DMS 273 treated with DMSO at 0.1 percent for 48 hours (cell line): Measurements from ENCODE around the gene MALRD1.

ENCODE experiments used
- DNase-seq: peaks from one replicate; lab custom pipeline; 2025; lab: John Stamatoyannopoulos, UW

The MALRD1 gene

DNA sequence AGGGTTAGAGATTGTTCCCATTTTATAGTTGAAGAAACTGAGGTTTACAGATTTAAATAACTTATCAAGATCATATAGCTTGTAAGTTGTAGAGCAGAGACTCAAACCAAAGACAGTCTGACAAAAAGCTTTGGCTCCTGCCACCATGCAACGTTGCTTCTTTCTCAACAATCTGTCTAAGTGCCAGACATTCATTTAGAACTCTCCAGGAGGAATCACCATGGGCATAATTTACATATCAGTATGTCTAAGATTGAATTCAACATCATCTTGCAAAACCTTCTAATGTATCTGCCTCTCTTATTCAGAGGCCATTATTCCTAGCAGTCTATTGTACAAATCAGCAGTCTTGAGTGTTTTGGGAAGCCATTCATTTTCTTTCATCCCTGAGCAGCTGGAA lies 604.1 kb downstream of the MALRD1 start:
- no peak for DNase-seq

DNA sequence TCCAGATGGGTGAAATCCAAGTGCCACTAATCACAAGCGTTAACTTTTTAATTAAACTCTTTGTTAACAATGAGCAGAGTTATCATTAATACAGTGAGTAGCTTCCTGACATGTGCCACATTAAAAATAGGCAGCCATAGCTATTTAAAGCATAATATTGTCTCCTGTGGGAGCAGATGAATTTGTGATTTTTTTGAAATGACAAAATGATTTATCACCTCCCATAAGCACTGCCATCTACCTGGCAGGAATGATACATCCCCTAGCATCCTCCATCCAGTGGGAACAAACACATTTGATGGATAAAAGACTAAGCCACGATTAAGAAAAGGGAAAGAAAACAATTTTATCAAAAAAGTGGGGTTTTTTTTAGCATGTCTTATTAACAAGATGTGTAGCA lies 605.3 kb downstream of the MALRD1 start:
- no peak for DNase-seq

DNA sequence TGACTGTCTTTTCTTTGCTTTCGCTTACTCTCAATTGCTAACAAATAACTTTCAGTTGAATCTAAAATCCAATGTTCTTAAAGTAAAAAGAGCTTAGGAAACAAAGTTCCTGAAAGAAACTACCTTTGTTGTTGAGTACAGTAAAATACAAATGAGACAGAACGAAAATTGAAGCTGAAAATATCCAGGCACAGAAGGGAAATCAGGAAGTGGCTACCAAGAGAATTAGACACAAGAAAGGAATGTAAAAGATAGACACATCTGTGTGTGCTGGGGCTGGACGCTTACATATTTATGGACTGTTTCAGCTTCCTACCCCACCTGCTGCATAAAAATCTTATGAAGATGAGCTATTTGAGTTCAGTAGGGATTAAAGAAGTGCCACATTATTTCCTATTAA lies 606.0 kb downstream of the MALRD1 start:
- no peak for DNase-seq

DNA sequence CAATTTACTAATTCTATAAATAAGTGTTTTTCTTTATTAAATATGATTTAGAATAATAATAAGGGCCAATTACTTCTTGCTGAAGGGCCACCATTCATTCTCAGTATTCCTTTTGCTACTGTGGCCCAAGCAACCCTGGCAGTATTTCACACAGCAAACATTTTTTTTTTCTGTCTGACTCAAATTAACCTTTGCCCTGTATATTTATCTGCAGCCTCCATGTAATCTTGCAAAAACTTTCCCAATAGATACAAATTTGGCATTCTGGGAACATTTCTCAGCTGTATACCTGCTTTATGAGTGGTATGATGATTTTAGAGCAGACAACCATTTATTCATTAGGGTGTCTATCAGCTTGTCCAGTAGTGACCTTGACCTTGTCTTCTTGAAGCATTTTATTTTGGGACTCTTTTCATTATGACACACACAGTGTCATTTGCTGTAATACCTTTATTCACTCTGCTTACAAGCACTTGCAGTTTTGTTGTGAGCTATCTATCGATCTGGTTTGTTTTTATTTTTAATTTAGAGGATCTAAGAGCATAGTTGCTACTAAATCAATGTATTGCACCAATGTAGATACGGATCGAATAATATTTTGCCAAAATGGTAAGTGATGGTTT lies 607.9 kb downstream of the MALRD1 start:
- no peak for DNase-seq

DNA sequence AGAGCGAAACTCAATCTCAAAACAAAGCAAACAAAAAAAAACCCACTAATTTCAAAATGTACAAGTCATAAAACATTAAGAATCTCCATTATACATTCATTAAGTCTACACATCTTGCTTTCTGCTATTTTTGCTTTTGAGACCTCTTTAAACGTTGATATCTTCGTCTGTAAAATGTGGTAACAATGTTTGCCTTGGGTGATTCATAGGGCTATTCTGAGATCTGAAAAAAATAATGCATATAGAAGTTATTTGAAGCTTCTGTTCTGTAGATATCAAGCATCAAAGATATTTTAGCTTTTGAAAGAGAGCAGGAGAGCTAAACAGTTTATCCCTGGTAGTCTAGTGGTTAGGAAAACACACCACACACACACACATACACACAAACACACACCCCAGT lies 609.5 kb downstream of the MALRD1 start:
- no peak for DNase-seq

DNA sequence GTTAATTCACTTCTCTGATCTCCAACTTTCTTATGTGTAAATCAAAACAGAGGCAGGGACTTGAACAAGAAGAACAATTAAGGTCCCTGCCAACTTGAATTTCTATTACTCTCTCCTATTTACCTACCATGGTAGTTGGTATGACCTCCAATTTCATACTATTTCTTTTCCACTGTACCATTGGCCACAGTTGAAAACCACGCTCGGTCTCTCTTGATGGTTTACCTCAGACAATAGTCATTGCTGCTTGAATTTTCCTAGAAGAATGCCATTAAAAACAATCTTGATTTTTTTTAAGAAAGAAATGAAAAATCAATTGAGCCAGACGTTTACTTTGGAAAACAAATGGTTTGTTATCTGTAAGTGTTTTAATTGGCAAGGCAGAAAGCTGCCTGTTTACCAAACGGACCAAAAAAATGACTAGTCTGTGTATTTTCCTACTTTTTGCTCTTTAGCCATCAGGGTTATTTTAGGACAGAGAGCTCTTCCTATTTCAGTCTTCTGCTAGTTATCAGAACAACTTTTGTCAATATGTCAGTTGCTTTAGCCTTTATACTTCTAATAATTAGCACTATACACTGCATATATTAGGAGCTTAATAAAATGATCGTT lies 610.1 kb downstream of the MALRD1 start:
- DNase-seq = no peak

DNA sequence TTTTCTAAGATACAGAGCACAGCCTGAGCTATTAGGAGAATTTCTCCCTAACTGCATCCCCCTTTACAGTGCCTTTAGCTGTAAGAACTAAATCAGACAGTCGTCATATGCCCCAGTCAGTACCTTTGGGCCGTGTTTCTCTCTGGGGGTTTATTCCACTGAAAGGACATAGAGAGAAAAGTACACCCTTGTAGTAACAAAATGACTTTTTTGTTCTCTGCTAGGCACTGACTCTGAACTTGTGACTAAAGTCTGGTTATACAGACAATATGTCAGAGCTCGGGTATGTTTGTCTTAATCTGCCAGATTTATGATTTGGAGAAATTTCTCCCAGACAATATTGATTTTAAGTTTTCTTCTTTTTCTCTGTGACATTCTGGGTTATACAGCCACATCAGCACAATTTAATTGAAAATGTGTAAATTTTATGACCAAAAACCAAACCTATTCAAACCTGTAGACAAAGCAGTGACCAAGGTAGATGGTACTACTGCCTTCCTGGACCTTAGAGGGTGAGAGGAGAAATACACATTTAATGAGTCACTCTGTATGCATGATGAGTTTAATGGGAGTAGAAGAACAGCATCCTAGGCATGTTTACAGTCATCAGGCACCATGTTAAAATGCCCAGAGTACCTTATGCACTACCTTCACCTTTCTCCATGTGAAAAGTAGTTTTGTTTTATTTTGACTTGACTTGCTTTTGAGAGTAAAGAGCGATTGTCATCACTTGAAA lies 611.5 kb downstream of the MALRD1 start:
- no peak for DNase-seq

DNA sequence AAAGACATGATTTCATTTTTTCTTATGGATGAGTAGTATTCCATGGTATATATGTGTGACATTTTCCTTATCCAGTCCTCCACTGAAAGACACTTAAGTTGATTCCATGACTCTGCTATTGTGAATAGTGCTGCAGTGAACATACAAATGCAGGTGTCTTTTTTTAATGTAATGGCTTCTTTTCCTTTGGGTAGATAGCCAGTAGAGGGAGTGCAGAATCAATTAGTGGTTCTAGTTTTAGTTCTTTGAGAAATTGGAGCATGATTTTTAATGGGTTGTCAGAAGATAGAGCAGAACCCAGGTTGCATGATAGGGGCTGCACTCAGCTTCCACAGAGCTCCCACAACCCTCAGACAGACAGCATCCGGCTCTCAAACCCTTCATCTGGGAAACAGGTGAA lies 614.7 kb downstream of the MALRD1 start:
- no peak for DNase-seq

DNA sequence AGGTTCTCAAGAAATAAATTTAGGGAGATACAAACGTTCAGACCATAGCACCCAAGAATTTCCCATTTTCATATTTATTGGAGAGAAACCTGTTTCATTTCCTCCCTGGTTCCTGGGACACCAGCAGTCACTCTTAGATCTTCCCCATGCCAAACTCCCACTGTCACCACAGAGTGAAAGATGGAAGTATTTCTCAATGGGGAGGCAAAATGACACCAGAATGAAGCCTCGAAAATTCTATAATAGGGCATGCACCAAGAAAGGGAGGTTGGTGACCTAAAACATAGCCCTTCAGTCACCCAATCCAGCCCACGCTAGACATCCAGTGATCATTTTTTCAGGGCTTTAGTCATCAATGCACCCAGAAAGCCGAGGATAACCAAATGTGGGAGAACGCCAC lies 619.5 kb downstream of the MALRD1 start:
- DNase-seq = no peak

DNA sequence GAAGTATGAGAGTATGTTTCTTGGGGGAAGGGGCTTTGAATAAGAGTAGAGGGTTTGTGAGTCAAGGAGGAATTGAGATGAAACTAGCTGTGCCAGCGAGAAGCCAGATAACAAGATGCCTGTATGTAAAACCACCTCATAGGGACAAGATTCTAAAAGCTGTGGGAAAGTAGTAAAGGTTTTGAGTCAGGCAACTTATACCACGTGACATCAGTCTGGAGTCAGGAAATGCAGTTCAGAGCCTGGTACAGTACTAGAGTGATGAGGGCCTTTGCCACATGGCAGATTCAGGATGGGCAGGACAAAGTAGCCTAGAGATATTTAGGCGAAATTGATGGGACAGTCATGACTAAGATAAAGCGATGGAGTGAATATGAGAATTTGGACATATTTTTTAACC lies 627.5 kb downstream of the MALRD1 start:
- DNase-seq = no peak

DNA sequence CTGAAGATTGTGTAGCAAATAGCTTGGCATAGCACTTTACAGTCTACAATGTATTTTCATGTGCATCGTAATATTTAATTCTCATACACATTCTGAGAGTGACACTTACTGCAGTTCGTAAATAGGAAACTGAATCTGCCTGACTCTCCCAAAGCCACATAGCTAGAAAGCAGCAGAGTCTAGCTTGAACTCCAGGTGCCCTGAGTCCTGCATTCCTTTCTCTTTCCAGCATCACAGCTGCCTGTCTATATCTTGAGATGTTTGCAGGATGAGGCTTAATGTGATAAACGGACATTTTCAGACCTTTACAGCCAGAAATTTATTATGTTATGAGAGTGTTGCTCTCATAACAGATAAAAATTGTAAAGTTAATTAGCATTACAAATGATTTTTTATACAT lies 634.8 kb downstream of the MALRD1 start:
- DNase-seq = no peak

DNA sequence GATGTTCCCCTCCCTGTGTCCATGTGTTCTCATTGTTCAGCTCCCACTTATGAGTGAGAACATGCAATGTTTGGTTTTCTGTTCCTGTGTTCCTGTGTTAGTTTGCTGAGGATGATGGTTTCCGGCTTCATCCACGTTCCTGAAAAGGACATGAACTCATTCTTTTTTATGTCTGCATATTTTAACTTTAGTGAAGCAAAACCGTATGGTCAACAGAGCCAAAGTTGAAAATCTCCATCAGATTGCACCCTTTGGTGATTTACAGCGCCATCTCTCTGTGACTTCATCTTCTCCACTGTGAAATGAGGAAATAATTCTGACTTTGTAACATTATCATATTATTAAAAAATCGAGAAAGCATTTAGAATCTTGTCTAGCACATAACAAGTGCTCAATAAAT lies 635.4 kb downstream of the MALRD1 start:
- DNase-seq = no peak

DNA sequence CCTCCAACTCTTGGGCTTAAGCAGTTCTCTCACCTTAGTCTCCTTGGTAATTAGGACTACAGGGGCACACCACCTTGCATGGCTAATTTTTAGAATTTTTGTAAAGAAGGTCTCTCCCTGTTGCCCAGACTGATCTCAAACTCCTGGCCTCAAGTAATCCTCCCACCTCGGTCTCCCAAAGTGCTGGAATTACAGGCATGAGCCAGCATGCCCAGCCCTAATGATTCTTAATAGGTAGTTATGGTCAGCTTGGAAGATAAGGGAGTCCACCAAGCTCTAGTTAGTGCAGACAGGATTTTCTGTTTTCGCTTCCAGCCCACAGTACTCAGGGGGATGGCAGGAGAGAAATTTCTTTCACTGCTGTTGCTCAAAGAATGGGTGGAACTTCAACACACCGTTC lies 639.7 kb downstream of the MALRD1 start:
- no peak for DNase-seq

DNA sequence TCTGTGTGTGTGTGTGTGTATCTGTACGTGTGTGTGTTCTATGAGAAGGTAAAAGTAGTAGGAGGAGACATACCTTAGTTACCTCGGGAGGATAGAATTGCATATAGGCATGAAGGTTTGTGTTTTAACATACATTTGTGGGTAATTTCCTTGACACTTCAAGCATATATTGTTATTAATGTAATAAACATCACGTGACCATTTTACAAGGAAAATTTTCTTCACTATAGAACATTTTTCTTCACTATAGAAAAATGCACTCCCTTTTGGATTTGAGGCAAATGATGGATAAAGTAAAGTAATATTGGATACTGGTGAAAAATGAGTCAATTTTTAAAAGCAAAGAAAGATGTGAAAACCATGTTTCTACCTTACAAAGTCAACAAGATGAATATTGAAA lies 640.6 kb downstream of the MALRD1 start:
- DNase-seq = no peak

DNA sequence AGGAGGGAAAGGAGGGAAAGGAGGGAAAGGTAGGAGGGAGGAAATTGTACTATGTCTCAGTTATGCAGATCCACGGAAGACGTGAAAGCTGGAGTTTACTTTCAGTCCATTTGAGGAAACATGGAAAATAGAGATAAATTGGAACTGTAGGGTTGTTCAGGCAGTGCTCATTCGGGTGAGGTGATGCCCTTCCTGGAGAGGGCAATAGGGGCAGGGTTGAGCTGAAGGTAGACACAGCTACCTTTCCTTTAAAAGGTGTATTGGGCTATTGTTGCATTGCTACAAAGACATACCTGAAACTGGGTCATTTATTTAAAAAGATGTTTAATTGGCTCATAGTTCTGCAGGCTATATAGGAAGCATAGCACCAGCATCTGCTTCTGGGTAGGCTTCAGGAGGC lies 650.7 kb downstream of the MALRD1 start:
- no peak for DNase-seq

DNA sequence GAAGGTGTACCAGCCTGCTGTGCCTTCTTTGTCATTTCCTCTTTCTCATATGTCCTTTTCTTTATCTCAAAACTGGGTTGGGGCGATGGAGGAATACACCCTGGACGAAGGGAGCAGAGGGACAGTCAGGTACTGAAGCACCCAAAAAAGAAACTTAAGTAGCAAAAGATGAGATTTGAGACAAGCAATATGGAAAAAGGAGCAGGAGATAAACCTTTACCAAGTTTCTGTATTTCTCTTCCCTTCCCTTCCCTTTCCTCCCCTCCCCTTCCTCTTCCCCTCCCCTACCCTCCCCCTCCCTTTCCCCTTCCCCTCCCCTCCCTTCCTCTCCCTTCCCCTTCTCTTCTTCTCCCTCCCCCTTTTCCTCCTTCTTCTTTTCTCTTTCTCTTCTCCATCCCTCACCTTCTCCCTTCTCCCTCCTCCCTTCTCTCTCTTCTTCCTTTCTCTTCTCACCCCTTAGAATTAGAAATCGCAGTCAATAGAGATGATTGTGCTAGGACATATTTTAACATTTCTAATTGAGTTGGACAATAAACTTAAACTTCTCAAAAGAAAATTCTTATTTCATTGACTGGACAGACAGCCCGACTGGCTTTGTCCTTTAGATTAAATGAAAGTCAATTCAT lies 652.9 kb downstream of the MALRD1 start:
- no peak for DNase-seq

DNA sequence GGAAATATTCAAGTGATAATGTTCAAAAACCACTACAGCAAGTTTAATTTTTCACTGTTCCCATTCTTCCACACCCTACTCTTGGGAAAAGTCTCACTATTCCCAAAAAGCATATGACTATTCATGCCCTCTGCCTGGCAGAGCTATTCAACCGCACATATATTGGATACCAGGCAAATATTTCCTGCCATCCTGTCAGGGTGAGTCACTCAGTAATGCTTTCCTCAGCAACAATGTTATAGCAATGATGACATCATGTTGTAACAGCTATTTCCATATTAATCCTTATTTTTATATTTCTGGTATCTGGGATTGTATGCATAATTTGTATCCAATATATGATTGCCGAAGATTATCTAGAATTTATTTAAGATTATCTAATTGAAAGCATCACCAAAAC lies 653.6 kb downstream of the MALRD1 start:
- DNase-seq = no peak

DNA sequence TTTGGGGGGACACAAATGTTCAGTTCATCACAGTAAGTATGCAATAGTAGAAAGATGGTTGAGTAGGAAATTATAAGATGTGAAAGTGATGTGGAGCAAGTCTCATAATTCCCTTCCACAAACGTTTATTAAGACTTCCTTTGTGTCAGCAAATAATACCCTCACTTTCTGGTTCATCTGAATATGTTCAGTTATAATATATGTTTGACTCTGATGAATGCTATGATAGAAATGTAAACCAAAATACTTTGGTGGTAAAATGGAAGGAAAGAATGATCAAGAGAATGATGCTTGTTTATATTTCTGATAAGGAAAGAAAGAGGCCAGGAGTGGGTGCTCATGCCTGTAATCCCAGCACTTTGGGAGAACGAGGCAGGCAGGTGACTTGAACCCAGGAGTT lies 655.9 kb downstream of the MALRD1 start:
- DNase-seq = no peak

DNA sequence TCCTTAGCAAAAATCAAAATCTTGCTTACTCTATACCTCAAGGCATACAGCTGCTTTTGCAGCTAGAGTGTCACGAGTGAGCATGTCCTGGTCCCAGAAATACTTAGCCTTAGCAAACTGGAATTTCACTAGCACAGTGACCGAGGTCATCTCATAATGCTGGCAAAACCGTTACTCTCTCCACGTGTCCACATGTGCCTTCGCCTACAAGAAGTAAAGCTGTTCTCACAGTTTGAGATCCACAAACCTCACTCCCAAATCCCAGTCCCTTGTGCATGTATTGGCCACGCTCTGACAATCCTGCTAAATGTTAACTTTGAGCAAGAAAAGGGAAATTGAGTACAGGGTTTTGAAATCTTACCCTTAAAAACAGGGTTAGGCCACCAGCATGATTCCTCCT lies 656.6 kb downstream of the MALRD1 start:
- DNase-seq = no peak

DNA sequence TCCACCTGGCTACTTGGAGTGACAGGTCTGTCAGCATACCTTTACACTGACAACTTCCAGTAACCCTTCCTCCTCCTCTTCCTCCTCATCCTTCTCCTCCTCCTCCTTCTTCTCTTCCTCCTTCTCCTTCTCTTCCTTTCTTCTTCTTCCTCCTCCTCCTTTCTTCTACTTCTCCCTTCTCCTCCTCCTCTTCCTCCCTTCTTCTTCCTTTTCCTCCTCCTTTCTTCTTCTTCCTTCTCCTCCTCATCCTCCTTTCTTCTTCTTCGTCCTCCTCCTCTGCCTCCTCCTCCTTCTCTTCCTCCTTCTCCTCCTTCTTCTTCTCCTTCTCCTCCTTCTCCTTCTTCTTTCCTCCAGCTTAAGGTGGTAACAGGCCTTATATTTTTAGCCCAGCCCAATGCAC lies 658.3 kb downstream of the MALRD1 start:
- no peak for DNase-seq

DNA sequence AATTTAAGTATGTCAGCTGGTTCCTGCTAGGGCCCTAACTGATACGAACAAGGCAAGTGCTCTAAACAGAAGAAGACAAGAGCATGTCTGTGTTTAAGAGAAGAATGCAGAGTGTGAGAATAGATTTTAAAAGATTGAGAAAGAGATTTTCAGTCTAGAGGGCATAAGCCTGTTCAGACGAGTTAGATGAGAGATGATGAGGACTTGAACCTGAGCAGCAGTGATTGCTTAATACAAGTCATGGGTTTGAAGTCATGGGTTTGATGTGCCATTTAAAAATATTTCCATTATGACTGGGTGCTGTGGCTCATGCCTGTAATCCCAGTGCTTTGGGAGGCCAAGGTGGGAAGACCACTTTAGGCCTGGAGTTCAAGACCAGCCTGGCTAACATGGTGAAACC lies 658.8 kb downstream of the MALRD1 start:
- DNase-seq = no peak

DNA sequence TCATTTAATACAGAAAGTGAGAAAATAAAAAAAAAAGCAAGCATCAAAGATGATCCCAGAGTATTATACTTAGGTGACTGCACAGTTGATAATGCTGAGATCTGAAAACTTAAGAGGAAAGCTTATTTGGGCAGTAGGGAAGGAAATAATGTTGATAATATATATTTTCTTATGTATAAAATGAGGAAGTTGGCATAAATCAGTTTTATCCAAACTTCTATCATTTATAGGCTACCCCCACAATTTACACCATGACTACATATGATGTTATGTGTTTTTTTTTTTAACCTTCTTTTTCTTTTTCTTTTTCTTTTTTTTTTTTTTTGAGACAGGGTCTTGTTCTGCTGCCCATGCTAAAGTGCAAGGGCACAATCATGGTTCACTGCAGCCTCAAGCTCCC lies 659.4 kb downstream of the MALRD1 start:
- no peak for DNase-seq

DNA sequence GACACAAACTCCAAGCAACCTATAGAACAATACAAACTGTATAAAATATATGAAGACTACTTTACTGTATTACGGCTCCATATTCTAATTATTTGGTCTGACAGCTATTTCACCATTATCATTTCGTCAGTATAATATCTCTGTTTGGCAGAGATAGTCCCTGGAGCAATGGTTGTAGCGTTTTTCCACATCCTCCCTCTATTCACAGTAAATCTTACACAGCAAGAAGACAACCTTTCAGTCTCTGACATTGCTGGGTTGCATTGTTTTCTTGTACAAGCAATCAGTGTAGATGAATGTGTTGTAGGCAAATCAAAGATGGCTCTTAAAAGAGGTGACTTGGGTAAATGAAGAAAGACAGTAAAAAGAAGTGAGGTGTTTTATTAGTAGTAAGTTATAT lies 662.0 kb downstream of the MALRD1 start:
- DNase-seq = no peak
